ENCODE measurements around the gene TMEM123. TPM values are rescaled to one million over a fixed set of nuclear protein-coding genes. Genes with fewer than 3 reads are reported as not detected.

TMEM123 gene
- total RNA-seq, 1 experiment from 2014 or later, result 166 TPM

DNA sequence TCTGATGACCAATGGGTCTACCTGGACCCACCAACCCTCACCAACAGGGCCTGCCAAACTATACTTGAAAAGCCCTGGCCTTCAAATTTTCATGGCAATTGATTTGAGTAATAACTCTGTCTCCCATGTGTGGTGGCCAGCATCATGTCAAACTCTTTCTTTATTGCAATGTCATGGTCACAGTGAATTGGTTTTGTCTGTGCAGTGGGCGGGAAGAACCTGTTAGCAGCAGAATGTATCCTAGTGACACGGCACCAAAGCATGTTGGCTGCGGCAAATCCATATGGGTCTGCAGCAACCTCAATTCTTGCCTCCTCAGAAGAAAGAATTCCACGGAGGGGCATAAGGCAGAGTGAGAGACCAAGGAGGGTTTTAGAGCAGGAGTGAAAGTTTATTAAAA lies 19.6 kb upstream of the TMEM123 start:
- DNase-seq (ENCODE audit: low read depth), result no peak

DNA sequence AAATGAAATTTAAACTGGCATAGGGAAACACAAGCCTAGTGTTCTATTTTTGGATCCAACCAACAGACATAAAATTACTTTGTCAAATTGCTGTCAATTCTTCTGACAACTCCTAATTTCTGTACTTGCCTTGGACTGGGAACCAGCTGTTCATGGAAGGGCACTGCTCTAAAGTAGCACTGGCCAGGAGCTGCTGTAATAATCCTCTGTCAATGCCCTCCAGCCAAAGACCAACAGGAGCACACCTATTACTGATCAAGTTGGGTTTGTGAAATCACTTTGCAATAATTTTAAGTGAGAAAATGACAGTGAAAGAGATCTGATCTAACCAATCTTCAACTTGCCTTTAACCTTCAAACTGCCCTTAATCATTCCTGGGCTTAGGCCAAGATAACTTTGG lies 18.9 kb upstream of the TMEM123 start:
- DNase-seq (ENCODE audit: low read depth), result no peak

DNA sequence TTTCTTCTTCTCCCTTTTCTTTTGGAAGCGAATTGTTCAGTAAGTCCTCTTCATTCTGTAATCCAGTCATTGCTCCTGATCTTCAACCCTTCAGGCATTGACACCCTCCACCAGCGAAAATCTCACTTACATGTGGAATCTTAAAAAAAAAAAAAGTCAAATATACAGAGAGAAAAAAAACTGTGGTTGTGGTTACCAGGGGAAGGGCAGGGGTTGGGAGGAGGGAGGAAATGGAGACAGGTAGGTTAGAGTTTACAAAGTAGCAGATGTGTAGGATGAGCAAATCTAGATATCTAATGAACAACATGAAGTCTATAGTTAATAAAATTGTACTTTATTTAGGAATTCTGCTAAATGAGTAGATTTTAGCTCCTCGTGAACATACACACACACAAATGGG lies 17.7 kb upstream of the TMEM123 start:
- no peak for DNase-seq (ENCODE audit: low read depth)

DNA sequence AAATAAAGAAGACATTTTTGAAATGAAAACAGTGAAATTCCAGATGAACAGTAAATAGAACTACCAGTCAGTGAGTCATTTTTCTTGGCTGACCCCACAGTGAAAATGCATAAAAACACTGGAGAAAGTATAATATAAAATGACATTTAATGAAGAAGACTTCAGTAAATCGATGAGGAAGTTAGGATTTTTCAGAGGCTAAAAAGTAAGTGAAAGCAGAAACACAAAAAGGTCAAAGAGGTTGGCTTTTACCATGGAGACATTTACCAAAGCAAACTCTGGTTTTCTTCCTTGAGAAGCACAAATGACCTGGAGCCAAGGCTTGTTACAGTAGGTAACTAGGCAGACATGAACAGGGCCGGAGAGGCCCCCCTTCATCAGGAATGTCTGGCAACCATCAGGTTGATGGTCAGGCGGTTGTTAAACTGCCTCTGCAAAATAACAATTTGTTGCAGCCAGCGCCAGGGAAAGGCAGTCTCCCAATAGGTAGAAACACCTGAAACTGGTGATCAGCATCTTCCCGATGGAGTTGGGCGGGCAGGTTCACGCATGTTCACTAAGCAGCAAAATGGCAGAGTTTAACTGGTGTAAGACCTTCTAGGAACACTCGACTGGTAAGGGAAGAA lies 16.7 kb upstream of the TMEM123 start:
- DNase-seq (ENCODE audit: low read depth), result no peak

DNA sequence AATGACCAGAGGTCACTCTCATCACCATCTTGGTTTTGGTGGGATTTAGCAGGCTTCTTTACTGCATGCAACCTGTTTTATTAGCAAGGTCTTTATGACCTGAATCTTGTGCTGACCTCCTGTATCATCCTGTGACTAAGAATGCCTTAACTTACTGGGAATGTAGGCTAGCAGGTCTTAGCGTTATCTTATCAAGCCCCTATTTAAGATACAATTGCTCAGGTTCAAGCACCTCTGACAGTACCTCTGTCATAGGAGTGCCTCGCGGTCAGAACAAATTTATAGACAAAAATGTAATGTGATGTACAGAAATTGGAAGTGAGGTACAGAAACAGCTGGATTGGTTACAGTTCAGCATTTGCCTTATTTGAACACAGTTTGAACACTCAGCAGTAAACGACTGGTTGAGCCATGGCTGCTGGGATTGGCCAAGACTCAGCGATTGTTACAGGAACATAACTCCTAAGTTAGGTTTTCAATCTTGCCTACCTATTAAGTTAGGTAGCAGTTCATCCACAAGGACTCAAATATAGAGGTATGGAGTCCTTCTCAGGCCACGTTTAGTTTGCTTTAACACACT lies 16.1 kb upstream of the TMEM123 start:
- no peak for DNase-seq (ENCODE audit: low read depth)

DNA sequence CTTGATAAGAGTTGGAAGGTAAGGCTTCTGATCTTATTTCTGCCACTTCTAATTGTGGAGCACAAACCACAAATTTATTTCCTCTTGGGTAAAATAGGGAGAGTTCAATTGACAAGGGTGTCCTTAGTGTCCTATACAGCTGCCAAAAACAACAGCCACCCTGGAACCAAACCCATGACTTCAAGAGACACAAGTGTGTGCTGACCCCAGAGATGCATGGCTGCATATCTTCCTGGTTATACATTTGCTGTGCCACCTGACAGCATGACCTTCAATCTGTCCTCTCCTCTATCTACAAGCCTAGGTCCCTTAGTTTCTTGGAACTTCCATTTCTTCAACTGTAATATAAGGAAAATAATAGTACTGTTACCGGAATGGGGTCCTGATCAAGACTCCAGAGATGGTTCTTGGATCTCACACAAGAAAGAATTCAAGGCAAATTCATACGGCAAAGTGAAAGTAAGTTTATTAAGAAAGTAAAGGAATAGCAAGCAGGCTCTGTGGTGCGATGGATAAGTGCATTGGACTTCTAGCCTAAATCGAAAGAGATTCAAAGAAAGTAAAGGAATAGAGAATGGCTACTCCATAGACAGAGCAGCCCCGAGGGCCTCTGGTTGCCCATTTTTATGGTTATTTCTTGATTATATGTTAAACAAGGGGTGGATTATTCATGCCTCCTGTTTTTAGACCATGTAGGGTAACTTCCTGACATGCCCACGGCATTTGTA lies 15.5 kb upstream of the TMEM123 start:
- DNase-seq (ENCODE audit: low read depth), result no peak

DNA sequence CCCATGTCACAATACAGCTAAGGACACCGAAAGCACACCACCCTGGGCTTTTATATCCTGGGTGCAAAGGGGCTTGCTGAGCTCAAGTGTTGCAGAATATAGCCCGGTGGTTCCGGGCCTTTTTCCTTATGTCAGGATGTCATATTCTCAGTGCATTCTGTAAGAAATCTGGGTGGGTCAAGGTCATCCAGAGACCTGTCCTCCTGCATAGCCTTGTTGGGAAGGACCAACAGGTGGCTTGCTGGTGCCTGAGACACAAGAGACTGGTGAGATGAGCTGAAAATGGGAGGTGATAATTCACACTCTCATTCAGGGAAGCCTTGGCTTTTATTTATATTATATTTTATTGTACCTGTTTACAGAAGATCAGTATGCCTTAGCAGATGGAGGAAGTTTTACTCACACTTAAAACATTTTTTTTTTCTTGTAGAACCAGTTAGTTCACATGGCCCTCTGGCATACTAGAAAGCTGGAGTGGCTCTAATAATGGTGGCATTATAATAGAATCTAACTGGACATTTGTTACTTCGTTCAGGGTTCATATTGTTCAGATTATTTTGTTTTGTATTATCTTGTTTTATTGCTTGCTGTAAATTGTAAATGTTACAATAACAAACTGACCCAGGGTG lies 14.6 kb upstream of the TMEM123 start:
- no peak for DNase-seq (ENCODE audit: low read depth)

DNA sequence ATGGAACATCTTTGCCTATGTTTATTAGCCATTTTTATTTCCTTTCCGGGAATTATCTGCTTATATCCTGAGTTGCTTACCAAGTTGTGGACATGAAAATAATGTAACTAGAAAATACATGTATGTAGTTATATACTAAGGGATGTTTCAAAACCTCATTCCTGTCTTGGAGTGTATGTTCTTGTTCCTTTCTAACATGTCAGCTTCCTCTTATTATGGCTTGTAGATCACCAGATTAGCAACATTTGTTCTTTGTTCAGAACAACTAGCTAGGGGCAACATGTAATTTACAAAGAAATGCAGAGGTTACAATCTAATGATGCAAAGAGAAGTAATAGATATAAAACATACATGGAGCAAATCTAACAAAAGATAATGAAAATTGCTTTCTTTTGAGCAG lies 13.1 kb upstream of the TMEM123 start:
- no peak for DNase-seq (ENCODE audit: low read depth)

DNA sequence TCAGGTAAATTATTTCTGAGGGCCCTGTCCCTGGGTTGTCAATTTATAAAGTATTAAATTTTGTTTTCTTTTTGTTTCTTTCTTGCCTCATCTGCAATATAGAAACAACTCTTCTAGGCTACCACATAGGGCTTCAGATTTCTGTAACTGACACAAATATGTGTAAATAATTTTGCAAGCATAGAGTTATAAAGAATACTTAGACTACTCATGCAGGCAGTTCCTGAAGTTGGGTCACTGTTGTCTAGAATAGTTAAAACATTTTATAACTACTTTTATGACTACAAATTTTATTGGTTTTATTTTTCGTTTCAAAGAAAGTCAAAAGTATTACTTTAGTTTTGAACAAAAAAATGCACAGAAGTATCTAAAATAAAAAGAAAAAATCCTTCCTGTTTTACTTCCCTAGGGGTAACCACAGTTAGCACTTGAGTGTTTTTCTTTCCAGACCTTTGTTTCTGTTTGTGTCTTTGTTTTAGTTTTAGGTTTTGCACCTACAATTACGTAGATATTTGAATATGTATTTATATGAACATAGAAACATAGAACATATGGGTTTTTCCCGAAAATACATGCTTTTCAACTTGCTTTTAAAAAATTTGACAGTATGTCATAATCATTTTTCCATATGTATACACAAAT lies 12.4 kb upstream of the TMEM123 start:
- no peak for DNase-seq (ENCODE audit: low read depth)

DNA sequence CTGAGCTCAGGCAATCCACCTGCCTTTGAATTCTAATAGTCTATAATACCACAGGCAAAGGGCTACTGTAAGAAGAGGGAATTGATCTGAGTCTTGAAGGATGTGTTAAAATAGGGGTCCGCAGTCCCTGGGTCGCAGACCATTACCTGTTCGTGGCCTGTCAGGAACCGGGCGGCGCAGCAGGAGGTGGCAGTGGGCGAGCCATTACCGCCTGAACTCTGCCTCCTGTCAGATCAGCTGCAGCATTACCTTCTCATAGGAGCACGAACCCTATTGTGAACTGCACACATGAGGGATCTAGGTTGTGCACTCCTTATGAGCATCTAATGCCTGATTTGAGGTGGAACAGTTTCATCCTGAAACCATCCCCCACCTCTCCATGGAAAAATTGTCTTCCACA lies 11.5 kb upstream of the TMEM123 start:
- DNase-seq (ENCODE audit: low read depth), result no peak

DNA sequence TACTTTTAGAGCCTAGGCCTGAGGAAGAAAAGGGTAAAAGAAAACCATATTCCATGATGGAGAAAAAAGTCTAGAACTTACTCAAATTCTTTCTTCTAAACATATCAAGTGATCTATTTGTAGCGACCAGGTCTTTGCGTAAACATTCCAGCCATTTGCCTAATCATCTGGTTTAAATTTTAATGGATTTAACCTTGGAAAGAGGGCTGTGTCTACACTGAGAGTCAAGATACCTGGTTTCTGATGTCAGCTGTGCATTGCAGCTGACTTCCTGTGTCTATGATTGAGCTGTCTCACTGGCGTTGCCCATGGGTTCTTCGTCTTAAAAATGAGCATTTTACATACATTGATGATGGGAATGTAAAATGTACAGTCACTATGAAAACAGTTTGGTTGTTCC lies 10.0 kb upstream of the TMEM123 start:
- DNase-seq (ENCODE audit: low read depth), result no peak

DNA sequence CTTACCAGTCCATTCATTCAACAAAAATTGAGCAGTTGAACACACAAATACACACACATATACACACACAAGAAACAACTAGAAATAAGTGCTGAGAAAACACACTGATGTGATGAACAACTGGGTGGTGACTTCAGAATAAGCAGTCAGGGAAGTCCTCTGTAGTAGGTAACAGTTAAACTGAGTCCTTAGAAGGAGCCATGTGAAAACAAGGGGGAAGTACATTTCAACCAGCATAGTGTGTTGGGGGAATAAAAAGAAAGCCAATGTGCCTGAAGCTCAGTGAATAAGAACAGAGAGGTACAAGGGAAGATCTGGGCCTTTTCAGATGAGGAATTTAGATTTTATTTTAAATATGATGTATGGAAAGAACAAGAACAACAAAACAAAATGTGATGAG lies 6.8 kb upstream of the TMEM123 start:
- DNase-seq (ENCODE audit: low read depth), result no peak

DNA sequence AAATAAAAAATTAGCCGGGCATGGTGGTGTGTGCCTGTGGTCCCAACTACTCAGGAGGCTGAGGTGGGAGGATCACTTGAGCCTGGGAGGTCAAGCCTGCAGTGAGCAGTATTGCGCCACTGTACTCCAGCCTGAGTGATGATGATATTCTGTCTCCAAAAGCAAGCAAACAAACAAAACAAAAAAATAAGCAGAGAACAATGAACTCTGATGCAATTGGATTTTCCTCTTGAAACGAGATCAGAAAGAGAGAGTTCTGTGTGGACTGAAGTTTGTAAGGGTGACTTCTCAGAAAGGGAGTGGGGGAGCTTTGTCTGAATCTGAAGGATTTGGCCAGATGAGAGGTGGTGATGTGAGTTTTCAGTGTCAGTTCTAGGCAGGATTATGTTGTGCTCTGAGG lies 6.0 kb upstream of the TMEM123 start:
- no peak for DNase-seq (ENCODE audit: low read depth)

DNA sequence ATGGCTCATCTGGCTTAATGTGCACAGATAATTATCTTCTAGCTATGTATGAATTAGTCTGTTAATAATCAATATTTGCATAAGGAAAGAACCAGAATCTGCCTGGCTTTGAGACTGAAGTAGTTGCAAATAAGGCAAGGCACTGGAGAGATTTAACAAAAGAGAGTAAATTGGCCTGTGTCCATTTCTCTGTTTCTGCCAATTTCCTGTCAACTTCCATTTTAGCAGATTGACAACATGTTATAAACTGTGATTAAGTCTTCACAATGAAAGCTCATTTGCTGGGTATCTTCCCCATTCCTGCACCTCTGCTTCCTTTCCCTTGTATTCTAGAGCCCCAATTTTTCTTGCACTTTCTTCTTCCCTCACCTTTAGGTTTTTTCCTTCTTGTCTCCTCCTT lies 5.3 kb upstream of the TMEM123 start:
- DNase-seq (ENCODE audit: low read depth), result no peak

DNA sequence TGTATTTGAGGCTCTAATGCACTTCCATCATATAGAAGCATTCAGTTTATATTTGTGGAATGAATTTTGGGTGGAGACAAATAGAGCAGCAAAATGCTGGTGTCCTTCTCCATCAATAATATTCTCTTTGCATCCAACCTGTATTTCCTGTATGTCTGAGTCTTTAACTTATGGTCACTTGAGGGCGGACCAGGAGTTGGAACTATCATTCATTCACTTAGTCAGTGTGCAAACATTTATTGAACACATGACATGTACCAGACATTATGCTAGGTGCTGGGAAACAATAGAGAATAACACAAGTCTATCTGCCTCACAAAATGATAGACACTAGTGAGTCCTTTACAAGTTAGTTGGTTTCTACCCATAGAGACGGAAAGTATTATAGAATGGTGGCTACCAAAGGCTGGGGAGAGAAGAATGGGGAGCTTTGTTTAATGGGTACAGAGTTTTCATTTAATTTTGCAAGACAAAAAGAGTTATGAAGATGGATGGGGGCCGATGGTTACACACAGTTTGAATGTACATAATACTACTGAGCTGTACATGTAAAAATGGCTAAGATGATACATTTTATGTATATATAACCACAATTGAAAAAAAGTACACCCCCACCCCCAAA lies 4.6 kb upstream of the TMEM123 start:
- DNase-seq (ENCODE audit: low read depth), result no peak

DNA sequence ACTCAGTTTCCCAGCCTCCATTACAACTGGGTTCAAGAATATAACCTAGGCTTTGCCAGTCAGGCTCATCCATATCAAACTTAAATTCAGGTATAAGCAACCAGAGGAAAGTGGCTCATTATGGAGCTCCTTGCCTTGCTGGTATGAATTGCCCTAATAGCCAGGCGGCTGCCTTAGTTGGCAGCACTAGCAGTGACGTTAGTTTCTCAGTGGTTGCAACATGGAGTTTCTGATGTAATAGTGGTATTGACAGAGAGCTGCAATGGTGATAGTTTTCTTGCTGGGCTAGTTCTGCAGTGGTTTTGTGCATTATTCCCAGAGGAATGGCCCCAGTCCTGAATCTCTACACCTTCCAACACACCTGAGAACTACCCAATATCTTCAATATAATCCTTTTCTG lies 3.8 kb upstream of the TMEM123 start:
- DNase-seq (ENCODE audit: low read depth), result no peak

DNA sequence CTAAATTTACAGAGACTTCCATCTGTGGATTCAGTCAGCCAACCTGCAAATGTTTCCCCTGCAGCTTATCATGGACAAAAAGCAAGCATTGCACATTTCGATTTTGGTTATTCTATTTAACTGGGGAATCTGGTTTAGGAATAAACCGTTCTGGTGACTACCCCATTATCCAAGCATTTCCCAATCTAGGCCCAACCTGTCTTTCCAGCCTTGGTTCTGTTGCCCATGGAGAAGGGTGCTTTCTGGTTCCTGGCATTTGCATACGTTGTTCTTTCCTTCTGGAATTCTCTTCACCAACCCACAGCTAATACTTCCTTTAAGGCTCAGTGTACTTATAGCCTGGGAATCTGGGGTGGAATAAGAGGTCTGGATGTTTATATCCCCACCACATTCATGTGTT lies 1.4 kb upstream of the TMEM123 start:
- DNase-seq (ENCODE audit: low read depth), result no peak

DNA sequence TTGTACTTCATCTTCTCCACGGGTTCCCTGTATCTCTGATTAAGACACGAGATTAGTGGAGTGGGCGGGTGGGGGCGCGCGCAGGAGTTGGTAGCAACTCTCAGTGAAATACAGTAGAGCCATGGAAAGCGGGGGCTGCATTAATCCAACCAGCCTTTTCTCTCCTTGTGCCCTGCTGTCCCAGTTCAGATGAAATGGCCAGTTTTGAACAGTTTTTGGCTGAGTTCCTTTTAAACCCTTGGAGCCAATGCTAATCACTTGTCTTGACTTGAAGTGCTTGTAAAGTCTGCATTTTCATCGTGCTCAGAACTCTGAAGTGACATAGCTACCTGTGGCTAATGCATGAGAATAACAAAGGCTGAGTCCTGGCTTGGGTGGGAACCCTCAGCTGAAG lies 734 bp upstream of the TMEM123 start:
- DNase-seq (ENCODE audit: low read depth), result no peak

DNA sequence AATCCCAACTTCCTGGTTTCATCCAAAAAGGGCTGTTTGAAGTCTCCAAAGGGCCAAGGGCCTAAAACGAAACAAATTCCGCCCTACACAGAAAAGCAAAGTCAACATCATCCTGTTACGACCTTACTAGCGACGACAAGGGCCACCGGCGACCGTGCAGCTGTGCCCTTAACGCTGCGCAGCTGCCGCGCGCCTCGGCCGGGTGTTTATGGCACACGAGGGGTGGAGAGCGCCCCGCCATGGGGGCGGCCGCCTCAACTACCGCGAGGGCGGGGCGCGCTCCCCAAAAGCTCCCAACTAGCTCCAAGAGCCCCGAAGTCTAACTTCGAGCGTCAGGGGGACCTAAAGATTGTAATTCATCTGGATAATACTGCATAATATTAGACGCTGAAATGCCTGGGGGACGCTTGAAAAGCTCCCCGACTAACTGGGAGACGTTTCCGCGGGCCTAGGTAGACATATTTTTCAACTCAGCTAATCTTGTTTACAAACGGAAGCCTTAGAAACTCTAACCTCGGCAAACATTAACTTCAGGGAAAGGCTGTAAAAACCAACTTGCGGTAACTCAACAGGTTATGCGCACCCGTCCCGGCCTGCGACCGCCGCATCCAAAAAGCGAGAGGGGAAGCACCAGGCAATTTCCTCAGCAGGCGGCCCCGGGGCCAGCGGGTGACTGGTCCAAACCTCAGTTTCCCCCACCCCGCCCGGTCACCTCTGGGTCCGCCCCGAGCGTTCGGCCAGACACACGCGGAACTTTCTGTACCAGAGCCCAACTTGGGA lies 694 bp downstream of the TMEM123 start:
- DNase-seq (ENCODE audit: low read depth), result peak; percentile 58

DNA sequence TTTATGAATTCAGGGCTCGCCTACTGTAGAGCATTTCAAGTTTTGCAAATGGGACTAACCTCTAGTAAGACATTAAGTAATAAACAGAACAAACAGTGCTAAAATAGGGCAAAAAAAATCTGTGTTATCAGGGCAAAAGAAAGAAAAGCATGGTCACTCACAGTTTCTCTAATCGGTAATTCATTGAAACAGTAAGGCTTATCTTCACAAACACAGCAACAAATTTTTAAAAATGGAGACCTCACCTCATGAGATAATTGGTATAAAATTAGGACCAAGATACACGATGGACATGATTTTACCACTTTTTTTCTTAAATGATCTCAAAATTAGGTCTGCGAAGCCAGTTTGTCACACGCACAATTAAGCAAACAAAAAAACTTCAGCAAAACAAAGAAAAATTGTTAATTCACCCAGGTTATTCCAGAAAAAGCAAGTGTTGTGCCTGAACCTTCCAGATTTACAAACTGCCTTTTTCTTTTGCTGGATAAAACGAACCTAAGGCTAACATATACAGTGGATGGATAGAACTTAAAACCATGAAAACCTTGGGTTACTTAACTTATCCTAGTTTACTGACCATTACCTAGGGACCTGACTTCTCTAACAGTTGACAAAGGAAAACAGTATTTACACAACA lies 1.4 kb downstream of the TMEM123 start:
- DNase-seq (ENCODE audit: low read depth), result no peak
